Measurements from ENCODE around the gene SCLT1.

The SCLT1 gene

DNA sequence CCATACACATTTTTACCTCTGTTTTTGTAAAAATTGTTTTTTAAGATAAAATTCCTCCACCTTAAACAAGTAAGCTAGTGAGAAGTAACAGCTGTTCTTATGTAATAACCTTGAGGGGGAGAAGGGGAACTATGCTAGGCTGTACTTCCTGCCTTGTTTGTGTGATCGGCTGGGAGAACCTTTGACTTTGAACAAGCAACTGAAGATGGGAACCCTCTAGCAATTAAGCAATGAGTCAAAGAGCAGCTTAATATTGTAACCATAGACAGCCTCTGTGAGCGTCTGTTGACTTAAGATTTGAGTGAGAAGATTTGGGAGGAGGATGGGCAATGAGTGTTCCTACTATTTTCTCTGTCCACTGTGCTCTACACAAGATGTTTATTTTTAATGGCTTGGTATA lies 135.1 kb downstream of the SCLT1 start:
- DNase-seq (ENCODE audit: low spot score) = no peak

DNA sequence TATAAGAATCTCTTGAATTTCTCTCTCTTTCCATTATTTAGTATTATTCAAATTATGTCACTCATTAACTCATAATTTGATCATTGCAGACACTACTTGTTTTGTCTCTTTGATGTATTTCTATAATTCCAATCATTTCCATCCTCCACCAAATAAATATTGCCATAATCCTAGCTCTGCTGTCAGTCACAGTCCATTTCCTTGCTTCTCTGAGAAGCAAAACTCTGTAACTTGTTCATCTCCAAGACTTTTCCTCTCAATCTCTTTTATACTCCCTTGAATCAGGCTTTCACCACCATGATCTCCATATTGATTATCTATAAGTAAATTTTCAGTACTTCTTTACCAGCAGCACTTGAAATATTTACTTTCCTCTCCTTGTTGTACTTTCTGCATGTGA lies 135.9 kb downstream of the SCLT1 start:
- DNase-seq (ENCODE audit: low spot score) = no peak

DNA sequence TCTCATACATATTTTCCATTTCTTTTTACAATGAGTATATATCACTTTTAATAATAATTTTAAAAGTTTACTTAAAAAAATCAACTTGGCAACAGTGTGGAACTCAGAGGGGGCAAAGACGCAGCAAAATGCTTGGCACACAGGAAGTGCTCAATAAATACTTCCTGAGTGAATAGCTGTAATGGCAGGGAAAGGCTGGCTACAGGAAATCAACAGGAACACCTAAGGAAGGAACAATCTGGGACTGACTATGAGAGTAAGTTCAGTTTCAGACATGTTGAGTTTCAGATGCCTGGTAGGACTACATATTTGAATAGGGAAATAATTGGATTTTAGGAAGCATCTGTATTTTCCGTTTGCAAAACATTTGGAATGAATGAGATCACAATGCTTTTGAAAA lies 137.6 kb downstream of the SCLT1 start:
- DNase-seq (ENCODE audit: low spot score) = no peak

DNA sequence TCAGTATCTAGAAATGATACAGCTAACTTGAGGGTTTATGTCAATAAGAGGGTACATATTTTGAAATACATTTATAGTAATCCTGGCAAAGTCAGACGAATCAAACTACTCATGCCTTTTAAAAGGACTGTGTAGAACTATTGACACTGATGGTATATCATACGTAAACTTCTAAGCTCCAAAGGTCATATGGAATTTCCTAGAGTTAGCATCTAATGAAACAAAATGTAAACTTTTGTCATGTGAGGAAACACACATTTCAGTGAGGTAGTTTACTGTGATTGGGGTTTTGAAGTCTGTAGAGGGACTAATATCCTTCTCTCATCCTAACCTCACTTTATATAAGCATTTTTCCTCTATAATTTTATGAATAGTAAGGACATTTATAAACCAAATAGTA lies 138.4 kb downstream of the SCLT1 start:
- no peak for DNase-seq (ENCODE audit: low spot score)

DNA sequence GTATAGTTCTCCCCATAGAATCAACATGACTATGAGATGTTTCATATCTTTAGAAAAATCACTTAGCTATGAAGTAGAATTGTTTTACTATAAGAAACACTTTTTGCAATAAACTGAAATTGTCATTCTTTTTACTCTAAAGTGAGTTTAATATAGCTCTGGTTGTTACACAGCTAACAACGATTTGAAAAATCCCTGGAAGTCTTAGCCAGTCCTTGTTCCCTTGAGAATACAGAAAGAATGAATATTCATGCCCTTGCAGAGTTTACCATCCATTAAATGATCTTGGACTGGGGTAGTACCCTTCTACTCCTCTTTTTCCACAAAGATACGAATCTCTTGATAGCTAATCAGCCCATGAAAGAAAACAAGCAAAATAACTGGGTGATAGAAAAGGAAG lies 142.0 kb downstream of the SCLT1 start:
- DNase-seq (ENCODE audit: low spot score) = no peak

DNA sequence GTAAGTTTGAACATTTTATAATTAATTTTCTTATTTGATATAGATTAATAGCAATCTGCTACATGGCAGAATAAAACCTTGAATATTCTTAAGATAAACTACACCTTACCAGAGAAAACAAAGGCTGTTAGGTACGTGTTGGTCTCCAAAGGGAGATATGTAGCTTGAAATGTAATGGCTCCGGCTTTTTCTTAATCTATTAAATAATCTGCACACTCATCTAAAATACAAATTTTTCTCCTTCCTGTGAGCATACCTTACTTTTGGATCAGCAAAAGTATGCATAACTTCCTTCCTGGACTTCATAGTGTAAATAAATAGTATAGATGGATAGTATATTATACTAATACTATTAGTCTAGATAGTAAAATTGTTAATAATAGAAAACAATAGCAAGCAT lies 142.5 kb downstream of the SCLT1 start:
- no peak for DNase-seq (ENCODE audit: low spot score)

DNA sequence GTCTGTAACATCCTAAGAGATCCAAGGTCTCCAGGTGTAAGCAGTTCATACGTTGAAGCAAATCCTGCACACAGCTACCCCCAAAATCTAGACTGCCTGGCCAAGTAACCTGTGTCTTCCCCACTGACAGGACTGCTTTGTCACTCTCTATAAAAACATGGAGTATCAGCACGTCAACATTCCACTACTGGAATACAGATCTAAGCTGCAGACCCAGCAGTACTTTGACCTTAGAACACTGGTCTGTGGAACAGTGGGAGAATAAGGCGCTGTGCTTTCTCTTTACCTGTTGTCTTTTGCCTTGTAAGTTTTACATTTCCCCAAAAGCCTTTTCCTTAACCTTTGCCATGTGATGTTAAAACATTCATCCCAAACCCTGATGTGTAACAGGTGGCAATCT lies 146.4 kb downstream of the SCLT1 start:
- DNase-seq (ENCODE audit: low spot score) = no peak

DNA sequence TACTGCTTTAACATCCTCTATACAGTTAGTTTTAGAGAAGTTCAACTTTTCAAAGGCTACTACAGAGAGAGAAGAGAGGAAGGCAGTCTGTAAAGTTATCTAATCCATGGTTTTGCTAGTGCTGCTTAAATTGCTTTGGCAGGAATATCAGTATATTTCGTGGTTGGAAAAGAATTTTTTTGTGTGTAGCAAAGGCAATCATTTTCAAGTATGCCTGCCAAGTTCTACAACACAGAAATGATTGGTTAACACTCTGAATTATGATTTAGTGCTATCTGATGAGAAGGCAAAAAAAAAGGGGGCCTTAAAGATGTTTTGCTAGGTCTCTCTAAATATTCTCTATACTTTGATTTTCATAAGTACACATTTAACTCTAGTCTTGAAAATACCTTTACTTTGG lies 150.7 kb downstream of the SCLT1 start:
- no peak for DNase-seq (ENCODE audit: low spot score)

DNA sequence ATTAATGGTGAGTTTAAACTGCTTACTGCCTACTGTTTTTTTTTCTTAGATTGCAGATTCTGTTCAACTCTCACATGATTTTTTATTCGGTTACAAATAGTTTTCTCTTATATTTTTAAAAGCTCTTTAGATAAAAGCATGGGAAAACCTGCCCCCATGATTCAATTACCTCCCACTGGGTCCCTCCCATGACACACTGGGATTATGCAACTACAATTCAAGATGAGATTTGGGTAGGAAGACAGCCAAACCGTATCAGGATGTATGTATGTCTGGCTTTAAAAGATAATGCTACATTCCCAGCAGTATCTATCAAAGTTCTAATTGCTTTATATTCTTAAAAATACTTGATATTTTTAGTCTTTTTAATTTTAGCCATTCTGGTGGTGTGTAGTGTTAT lies 152.4 kb downstream of the SCLT1 start:
- no peak for DNase-seq (ENCODE audit: low spot score)

DNA sequence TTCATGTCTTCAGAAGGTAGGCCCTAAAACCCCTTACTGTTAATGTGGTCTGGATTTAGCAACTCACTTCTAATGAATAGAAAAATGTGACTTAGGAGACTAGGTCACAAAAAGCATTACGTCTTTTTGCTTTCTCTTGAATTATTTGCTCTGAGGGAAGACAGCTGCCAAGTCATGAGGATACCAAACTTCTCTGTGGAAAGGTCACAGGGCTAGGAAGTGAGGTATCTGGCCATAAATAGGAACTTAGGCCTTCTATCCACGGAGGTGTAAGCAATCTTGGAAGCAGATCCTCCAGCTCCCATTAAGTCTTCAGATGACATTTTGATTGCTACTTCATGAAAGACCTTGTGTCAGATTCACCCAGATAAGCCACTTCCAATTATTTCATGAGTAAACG lies 163.3 kb downstream of the SCLT1 start:
- no peak for DNase-seq (ENCODE audit: low spot score)

DNA sequence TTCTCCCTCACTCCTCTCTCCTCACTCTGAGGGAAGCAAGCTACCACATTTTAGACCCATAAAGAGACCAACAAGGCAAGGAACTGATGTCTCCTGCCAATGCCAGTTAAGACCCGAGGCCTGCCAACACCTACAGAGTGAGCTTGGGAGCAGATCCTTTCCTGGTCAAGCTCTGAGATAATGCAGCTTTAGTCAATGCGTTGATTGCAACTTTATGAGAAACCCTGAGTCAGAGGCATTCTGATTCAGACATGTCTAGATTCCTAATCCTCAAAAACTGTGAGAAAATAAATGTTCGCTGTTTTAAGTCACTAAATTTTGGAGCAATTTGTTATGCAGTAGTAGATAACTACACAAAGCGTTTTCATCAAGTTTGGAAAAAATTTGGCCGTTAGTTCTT lies 168.4 kb downstream of the SCLT1 start:
- peak; percentile 1 for DNase-seq (ENCODE audit: low spot score)

DNA sequence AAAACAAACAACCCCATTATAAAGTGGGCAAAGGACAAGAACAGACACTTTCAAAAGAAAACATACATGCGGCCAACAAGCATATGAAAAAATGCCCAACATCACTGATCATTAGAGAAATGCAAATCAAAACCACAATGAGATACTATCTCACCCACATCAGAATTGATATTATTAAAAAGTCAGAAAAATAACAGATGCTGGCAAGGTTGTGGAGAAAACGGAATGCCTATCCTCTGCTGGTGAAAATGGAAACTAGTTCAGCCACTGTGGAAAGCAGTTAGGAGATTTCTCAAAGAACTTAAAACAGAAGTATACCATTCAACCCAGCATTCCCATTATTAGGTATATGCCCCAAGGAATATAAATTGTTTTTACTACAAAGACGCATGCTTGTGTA lies 171.4 kb downstream of the SCLT1 start:
- no peak for DNase-seq (ENCODE audit: low spot score)

DNA sequence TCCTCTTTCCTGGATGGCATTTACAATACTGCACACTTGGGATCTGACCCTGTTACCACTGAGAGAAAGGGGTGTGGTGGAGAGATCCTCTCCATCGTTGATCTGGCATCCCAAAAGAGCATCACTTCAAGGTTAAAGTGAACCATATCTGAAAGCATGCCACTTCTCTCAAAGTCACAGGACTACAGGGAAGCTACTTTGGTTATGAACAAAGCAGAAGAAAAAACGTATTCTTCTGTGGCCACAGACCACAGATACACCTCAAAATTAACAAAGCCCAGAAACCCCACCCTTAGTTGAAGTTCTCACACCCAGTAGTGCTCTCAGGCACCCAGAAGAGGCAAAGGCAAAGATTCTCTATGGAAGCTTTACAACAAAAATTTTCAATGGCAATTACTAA lies 175.6 kb downstream of the SCLT1 start:
- no peak for DNase-seq (ENCODE audit: low spot score)

DNA sequence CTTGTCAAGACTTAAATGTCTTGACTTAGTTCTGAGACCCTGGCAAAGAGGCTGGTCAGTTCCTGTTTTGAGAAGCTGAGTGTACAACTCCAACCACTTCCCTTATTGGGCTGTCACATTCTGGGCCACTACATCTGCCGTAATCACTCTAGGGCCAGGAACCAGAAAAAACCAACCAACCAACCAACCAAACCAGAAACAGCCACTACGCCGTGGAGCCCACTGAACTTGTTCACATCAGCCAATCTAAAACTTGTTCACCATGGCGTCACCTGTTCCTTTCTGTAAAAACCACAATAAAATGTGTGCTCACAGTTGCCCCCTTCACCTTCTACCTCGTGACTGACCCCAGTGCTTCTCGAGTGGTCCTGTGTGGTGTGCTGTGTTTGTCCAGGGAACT lies 176.5 kb downstream of the SCLT1 start:
- no peak for DNase-seq (ENCODE audit: low spot score)

DNA sequence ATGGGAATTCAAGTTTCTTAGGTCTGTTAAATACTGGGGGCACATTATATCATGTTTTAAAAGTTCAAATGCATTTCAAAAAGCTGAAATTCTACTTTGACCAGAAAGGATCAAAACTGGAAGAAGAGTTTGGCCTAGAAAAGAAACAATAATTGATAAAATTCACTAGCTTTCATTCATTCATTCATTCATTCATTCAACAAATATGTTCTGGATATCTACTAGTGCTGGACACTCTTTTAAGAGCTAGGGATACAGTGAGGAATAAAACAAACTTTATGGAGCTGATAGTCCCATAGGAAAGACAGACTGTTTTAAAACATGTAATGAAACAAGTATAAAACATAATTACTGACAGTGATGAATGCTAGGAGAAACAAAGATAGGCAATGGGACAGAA lies 177.8 kb downstream of the SCLT1 start:
- no peak for DNase-seq (ENCODE audit: low spot score)

DNA sequence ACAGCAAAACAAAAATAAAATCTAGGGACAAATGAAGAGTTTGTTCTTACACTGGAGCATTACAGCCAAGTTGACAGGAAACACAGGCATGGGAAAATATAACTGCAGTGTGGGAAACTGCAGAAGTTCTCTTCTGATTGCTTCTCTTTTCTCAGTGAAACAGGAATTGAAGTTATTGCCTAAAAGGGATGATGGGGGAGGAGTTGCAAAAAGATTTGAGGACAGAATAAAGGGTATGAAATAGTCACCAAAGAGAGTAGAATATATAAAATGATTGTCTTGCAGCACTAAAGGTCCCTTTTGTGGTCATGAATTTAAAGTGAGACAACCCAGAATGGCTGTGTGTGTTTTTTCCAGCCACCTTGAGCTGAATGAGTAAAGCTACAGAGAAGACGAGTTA lies 180.1 kb downstream of the SCLT1 start:
- DNase-seq (ENCODE audit: low spot score) = no peak

DNA sequence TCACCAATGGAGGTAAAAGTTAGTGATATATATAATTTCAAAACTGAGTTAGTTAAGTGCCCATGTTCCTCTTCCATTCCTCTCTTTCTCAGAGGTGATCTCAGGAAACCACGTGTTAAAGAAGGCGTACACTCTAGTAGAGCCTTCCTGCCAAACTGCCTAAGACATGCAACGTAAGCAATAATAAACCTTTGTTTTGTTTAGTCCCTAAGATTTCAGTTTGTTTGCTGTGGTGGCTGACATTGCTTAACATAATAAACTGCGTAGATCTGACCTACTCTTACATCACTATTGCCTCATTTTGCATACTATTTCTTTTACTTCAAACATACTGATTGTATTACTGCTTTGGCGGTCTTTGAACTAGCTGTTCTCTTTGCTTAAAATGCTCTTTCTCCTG lies 184.6 kb downstream of the SCLT1 start:
- no peak for DNase-seq (ENCODE audit: low spot score)

DNA sequence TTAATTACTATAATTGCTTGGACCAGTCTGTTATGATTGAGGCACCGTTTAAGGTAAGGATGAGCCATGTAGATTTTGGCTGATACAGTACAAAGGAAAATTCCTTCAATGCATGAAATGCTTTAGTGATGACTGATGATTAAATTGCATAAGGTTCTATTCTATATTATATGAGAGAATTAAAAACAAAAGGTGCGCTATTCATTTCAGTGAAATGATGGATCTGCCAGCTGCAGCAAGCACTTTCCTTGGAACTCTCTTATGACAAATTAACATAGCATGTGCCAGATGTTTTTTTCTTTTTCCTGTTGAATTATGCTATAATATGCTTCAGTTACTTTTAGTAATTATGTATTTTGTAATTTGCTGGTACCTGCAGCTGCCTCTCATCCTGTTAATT lies 185.4 kb downstream of the SCLT1 start:
- DNase-seq (ENCODE audit: low spot score) = no peak

DNA sequence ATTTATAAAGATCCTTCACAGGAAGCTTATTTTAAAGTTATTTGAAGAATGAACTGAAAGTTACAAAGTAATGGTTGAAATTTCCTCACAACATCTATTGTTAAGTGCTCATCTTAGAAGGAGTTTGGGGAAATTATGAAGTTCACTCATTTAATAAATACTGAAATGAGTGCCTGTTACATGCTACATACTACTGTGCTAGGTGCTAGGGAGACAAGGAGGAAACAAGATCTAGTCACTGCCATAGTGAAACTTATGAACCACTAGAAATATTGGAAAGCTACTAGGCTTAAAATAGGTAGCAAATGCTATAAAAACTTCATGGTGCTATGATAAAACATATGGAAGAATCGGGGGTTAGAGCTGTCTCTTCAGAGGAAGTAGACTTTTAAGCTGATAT lies 186.8 kb downstream of the SCLT1 start:
- no peak for DNase-seq (ENCODE audit: low spot score)

DNA sequence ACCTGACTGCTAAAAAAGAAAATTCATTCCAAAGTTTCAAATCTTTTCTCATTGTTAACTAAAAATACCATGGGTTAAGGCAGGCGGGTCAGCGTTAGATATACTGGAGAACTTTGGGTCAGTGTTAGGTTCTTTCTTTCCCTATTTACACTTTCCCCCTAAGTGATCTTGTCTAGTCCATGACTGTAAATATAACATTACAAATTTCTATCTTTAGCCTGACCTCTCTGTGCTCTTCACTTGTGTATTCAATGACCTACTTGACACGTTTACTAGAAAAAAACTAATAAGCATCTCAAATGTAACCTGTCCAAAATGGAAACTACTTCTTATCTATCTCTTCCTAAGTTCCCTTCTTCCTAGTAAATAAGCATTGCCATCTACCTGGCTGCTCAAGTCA lies 188.5 kb downstream of the SCLT1 start:
- DNase-seq (ENCODE audit: low spot score) = no peak

DNA sequence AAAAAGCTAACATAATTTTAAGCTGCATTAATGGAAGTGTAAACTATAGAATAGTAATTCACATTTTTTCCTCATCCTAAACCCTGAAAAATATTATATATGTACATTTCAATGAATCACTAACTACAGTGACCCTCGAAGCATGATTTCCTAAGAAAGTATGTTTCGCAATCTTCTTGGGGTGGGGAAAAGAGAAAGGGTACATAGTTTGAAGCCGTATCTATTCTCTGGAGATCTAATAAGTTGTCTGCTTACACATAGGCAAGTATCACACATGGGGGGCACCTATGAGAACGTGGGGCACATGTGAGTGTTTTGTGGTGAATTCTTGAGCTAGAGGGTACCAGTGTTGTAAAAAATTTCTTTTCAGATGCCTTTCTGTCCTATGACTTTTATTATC lies 212.7 kb downstream of the SCLT1 start:
- DNase-seq (ENCODE audit: low spot score) = no peak

DNA sequence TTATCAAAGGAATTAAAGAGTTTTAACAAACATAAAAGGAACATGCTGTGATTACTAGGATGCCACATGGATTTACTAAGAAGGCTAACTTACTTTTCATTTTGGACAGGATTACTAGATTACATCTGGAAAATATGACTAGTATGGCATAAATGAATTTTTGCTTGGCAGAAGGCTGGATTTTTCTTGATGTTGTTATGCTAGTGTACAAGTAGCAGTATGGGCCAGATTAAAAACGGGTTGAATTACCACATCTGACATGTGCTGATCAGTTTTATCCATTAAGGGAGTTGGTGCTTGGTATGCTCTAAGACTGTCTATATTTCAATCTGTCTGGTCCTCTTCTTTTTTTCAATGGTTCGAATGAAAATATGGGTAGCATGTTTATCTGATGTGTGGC lies 213.4 kb downstream of the SCLT1 start:
- DNase-seq (ENCODE audit: low spot score) = no peak

DNA sequence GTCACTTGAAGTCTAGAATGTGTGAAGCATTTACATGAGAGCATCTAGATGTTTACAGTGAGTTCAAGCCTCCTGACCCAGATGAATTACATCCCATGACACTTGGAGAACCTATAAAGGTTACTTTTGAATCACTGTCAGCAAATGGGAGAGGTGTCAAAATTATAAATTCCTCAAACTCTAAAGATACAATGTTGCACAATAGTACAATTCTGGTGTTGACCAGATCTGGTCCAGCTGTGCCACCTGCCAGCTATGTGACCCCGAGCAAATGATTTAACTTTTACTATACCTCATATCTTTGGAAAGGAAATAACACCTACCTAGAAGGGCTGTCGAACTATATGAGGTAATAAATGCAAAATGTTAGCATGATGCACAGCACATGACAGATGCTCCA lies 214.1 kb downstream of the SCLT1 start:
- no peak for DNase-seq (ENCODE audit: low spot score)

DNA sequence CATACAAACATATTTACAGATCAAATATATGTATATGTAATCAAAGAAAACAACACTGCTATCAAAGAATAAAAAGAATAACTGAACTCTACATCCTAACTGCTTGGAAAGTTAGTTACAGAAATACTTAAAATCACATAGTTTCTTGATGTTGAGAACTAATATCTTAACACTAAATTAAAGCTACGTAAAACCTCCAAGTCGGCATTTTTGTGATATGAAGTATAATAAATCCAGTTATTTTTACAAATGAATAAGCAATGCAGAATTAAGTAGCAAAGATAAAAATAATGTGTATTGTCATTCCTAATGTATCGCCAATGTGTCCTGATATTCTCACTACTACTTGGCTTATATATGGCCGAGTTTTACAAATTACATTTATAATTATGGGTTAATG lies 215.4 kb downstream of the SCLT1 start:
- DNase-seq (ENCODE audit: low spot score) = no peak

DNA sequence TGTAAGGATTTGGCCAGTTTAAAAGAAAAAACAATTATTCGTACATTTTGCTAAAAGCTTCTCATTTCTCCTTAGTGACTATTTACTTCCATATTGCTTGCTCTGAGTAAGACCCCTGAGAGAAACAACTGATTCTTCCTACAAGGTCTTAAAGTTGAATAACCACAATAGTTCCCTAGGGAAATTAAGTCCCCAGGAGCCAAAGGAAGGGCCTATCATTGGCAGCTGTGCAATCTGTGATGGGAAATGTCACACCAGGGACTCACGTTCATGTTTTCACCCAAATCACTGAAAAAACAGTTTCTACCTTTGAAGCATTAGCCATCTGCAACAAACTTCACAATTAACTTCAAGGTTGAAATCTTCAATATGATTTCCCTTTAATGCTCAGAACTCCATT lies 217.1 kb downstream of the SCLT1 start:
- no peak for DNase-seq (ENCODE audit: low spot score)

DNA sequence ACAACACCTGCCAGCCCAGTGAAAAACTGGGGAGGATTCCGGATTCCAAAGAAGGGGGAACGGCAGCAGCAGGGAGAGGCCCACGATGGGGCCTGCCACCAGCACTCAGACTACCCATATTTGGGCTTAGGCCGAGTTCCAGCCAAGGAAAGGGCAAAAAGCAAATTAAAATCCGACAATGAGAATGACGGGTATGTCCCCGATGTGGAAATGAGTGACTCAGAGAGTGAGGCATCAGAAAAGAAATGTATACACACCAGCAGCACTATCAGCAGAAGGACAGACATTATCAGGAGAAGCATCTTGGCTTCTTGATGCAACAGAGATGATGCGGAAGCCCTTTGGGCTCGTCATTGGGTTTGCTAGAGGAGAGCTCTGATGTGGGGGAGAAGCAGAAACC lies 221.4 kb downstream of the SCLT1 start:
- DNase-seq (ENCODE audit: low spot score) = no peak
